ENCODE data around the gene IL2RG. TPM values are rescaled to one million over a fixed set of nuclear protein-coding genes. Genes with fewer than 3 reads are reported as not detected.

IL2RG gene
- total and polyA plus RNA-seq, 2 experiments from 2014 or later, result 0.26 TPM; not detected in 1

GRCh38 chrX:71109051-71109450 lies 2.3 kb downstream of the IL2RG start:
- Mint-ChIP-seq H3K9me3 (no peaks in the 10 kb centered on the region), H3K4me1 (peaks cover 23% of the 10 kb centered on the region), H3K36me3 (ENCODE audit: low read depth) (no peaks in the 10 kb centered on the region), H3K27ac (no peak overlapping the region), H3K27me3 (ENCODE audit: insufficient read depth, low read depth, poor library complexity) (peaks cover 2% of the 10 kb centered on the region), H3K4me3 (no peak overlapping the region)
- H3K9me2 ChIP-seq (ENCODE audit: insufficient read depth), result no peaks in the 10 kb centered on the region
- no peaks in the 10 kb centered on the region for H3K36me3 ChIP-seq (ENCODE audit: insufficient read depth)
- TF ChIP-seq EZH2 (IDR thresholded peaks at IDR 0.05; ENCODE audit: low read depth, unreplicated experiment) (no peak), REST (IDR thresholded peaks at IDR 0.05; ENCODE audit: unreplicated experiment) (no peak), POLR2AphosphoS5 (IDR thresholded peaks at IDR 0.05; ENCODE audit: low read depth) (no peak), NANOG (IDR thresholded peaks at IDR 0.05; ENCODE audit: borderline replicate concordance) (no peak), ZNF462 (CRISPR knock-in tag; IDR thresholded peaks at IDR 0.05) (no peak), ZNF114 (CRISPR knock-in tag; IDR thresholded peaks at IDR 0.05) (no peak), JUNB (IDR thresholded peaks at IDR 0.05; ENCODE audit: unreplicated experiment) (no peak), EZH2phosphoT487 (IDR thresholded peaks at IDR 0.05; ENCODE audit: unreplicated experiment) (no peak), STAT1 (IDR thresholded peaks at IDR 0.05; ENCODE audit: unreplicated experiment) (no peak), ZNF331 (CRISPR knock-in tag; IDR thresholded peaks at IDR 0.05; ENCODE audit: low read depth) (no peak), CREB1 (CRISPR knock-in tag; IDR thresholded peaks at IDR 0.05; ENCODE audit: low read depth) (no peak), ETS1 (IDR thresholded peaks at IDR 0.05) (no peak), CTCF (conservative IDR thresholded peaks at IDR 0.05; ENCODE audit: low read depth in 2 of 2) (no peak)
- H3K4me1 ChIP-seq (ENCODE audit: insufficient read depth), result peaks cover 14% of the 10 kb centered on the region
- no peak overlapping the region for H2AFZ ChIP-seq
- H3K79me2 ChIP-seq (replicated peaks; ENCODE audit: insufficient read depth), result no peaks in the 10 kb centered on the region
- H3K4me2 ChIP-seq, result no peak overlapping the region
- no peaks in the 10 kb centered on the region for H3F3A ChIP-seq (replicated peaks; ENCODE audit: low read depth)
- H4K20me1 ChIP-seq (replicated peaks; ENCODE audit: insufficient read depth), result no peaks in the 10 kb centered on the region
- no peak for DNase-seq (ENCODE audit: low spot score)
- H3K4me3 ChIP-seq, result no peak overlapping the region
- no peak overlapping the region for H3K27ac ChIP-seq (ENCODE audit: low read depth)
- no peak for ATAC-seq
- peaks cover 31% of the 10 kb centered on the region for H3K27me3 ChIP-seq (ENCODE audit: insufficient read depth)

Data from GM23338 (cell line).